HG02981 (cell line): ENCODE results near the gene SLC16A13.
"Not testable (repeated sequence)": the region's sequence is repeated elsewhere in the genome, so short reads cannot be mapped to it uniquely, and the experiment has no call there.

Experiments used
- ATAC-seq: cut with Tn5 transposase; IDR thresholded peaks from one replicate; pipeline ENCODE4 v1.9.1; 2021; ENCODE audit warnings: mild to moderate bottlenecking, moderate library complexity; ENCODE audit not compliant: unreplicated experiment

The SLC16A13 gene

GRCh38 chr17:7027335-7027734 is 8.5 kb upstream of the SLC16A13 start:
- ATAC-seq, result no peak

- no peak for ATAC-seq
Measured at GRCh38 chr17:7029096-7029495, 6.7 kb upstream of the SLC16A13 start.

GRCh38 chr17:7029659-7030058 is 6.2 kb upstream of the SLC16A13 start:
- no peak for ATAC-seq

- no peak for ATAC-seq
Measured at GRCh38 chr17:7034955-7035590, 742 bp upstream of the SLC16A13 start.

- no peak for ATAC-seq
Measured at GRCh38 chr17:7038025-7038862, 2.4 kb downstream of the SLC16A13 start.

GRCh38 chr17:7039832-7040231 is 4.0 kb downstream of the SLC16A13 start:
- ATAC-seq, result no peak

- no peak for ATAC-seq
Measured at GRCh38 chr17:7041607-7042500, 6.0 kb downstream of the SLC16A13 start.

- no peak for ATAC-seq
Measured at GRCh38 chr17:7042501-7043181, 6.8 kb downstream of the SLC16A13 start.

- no peak for ATAC-seq
Measured at GRCh38 chr17:7043182-7043496, 7.3 kb downstream of the SLC16A13 start.

GRCh38 chr17:7043497-7044198 is 7.8 kb downstream of the SLC16A13 start, which contains the start of gene SLC16A11:
Gene SLC16A11 (minus strand): TSS chr17:7044092. CDS start chr17:7043513, 579 bp downstream.
- no peak for ATAC-seq

- no peak for ATAC-seq
Measured at GRCh38 chr17:7045492-7046126, 9.8 kb downstream of the SLC16A13 start.

- ATAC-seq, result no peak
Measured at GRCh38 chr17:7046127-7046724, 10.4 kb downstream of the SLC16A13 start.

- not testable (repeated sequence) for ATAC-seq
Measured at GRCh38 chr17:7046725-7047397, 11.0 kb downstream of the SLC16A13 start.

GRCh38 chr17:7047566-7047965 is 11.8 kb downstream of the SLC16A13 start:
- no peak for ATAC-seq

- ATAC-seq, result no peak
Measured at GRCh38 chr17:7048968-7049367, 13.2 kb downstream of the SLC16A13 start.

- not testable (repeated sequence) for ATAC-seq
Measured at GRCh38 chr17:7050583-7050982, 14.8 kb downstream of the SLC16A13 start.

GRCh38 chr17:7056386-7056785 is 20.6 kb downstream of the SLC16A13 start:
- no peak for ATAC-seq

- no peak for ATAC-seq
Measured at GRCh38 chr17:7058831-7059447, 23.1 kb downstream of the SLC16A13 start.
